IPS-15b (cell line): Measurements from ENCODE around the gene INO80E.

Experiments used
- H3K27me3 ChIP-seq: one replicate; pipeline ENCODE4 v1.6.1; 2013; ENCODE audit warnings: low read length; ENCODE audit not compliant: control insufficient read depth, insufficient read depth
- H3K36me3 ChIP-seq: one replicate; pipeline ENCODE4 v1.6.1; 2013; ENCODE audit warnings: low read length; ENCODE audit not compliant: control insufficient read depth, insufficient read depth
- H3K4me1 ChIP-seq: one replicate; pipeline ENCODE4 v1.6.1; 2013; ENCODE audit warnings: mild to moderate bottlenecking, low read length; ENCODE audit not compliant: control insufficient read depth, insufficient read depth
- H3K4me3 ChIP-seq: one replicate; pipeline ENCODE4 v1.5.1; 2013; ENCODE audit warnings: low read depth, low read length
- H3K9ac ChIP-seq: one replicate; pipeline ENCODE4 v1.6.1; 2013; ENCODE audit warnings: low read depth, mild to moderate bottlenecking, low read length
- H3K9me3 ChIP-seq: one replicate; pipeline ENCODE4 v1.6.1; 2013; ENCODE audit warnings: mild to moderate bottlenecking, low read length; ENCODE audit not compliant: control insufficient read depth, insufficient read depth

The INO80E gene

DNA sequence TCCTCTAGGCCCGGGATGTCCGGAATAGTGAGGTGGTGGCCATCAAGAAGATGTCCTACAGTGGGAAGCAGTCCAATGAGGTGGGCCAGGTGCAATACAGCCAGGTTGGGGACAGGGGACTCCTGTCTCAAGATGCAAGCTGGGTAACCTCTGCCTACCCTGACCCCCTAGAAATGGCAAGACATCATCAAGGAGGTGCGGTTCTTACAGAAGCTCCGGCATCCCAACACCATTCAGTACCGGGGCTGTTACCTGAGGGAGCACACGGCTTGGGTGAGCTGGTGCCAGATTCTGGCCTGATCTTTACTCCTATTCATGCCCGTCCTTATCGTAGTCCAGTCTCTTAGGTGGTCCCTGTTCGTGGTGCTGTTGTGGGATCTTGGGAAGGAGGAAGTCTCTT lies 18.0 kb upstream of the INO80E start:
- peaks cover 44% of the 10 kb centered on the region for H3K36me3 ChIP-seq
- H3K4me3 ChIP-seq, result no peak overlapping the region
- peaks cover 2% of the 10 kb centered on the region for H3K9me3 ChIP-seq
- H3K4me1 ChIP-seq, result peaks cover 16% of the 10 kb centered on the region
- no peak overlapping the region for H3K9ac ChIP-seq
- H3K27me3 ChIP-seq, result no peaks in the 10 kb centered on the region

- Histone ChIP-seq H3K4me1 (peaks cover 16% of the 10 kb centered on the region), H3K4me3 (no peak overlapping the region), H3K27me3 (no peaks in the 10 kb centered on the region), H3K36me3 (peaks cover 51% of the 10 kb centered on the region), H3K9me3 (no peaks in the 10 kb centered on the region), H3K9ac (no peak overlapping the region)
Measured at GRCh38 chr16:29978564-29979270, 17.3 kb upstream of the INO80E start.

- Histone ChIP-seq H3K36me3 (peaks cover 82% of the 10 kb centered on the region), H3K4me1 (no peaks in the 10 kb centered on the region), H3K9me3 (no peaks in the 10 kb centered on the region), H3K9ac (no peak overlapping the region), H3K4me3 (no peak overlapping the region), H3K27me3 (no peaks in the 10 kb centered on the region)
Measured at GRCh38 chr16:29982560-29983419, 13.3 kb upstream of the INO80E start.

GRCh38 chr16:29983420-29984136 lies 12.5 kb upstream of the INO80E start:
- Histone ChIP-seq H3K36me3 (peaks cover 82% of the 10 kb centered on the region), H3K4me3 (no peak overlapping the region), H3K4me1 (no peaks in the 10 kb centered on the region), H3K27me3 (no peaks in the 10 kb centered on the region), H3K9me3 (no peaks in the 10 kb centered on the region), H3K9ac (no peak overlapping the region)

DNA sequence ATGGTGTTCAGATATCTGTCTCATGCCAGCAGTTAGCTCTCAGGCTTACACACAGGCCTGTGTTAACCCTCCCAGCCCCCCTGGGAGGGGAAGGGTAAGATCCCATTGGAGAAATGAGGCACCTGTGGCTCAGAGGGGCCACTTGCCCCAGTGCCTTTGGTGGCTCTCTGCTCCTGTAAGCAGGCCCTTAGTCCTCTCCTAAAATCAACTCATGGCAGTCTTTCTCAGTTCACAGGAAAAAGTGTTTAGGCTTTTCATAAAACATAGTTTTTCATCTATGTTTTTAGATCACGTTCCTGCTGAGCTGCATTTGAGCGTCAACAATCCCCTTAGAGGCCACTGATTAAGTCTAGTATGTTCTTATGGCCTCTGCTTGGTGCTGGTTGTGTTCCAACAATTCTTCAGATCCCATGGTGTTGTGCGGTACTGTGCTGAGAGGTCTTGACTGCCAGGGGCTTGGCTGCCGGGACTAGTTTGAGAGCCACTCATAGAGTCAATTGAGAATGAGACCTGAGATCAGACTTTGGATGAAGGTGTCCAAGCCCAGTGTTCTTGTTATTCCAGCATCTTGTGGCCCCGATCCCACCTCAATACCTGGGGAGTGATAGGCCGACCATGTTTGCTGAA lies 11.8 kb upstream of the INO80E start:
- no peaks in the 10 kb centered on the region for H3K27me3 ChIP-seq
- no peaks in the 10 kb centered on the region for H3K4me1 ChIP-seq
- H3K4me3 ChIP-seq, result no peak overlapping the region
- H3K9ac ChIP-seq, result no peak overlapping the region
- peaks cover 79% of the 10 kb centered on the region for H3K36me3 ChIP-seq
- no peaks in the 10 kb centered on the region for H3K9me3 ChIP-seq

DNA sequence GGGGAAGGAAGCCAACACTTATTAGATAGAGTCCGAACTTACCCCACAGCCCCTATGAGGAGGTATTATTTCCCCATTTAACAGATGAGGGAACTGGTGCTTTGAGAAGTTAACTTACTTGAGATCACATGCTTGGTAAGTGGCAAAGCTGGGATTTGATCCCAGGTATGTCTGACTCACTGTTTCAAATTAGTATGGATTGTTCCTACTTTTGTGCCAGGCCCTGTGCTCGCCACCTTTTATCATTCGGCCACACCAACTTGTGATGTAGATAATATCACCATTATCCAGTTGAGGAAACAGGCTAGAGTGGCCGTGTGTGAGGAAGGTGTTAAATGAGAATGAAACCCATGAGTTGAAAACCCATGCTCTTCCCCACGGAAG lies 11.3 kb upstream of the INO80E start:
- H3K36me3 ChIP-seq, result peaks cover 74% of the 10 kb centered on the region

DNA sequence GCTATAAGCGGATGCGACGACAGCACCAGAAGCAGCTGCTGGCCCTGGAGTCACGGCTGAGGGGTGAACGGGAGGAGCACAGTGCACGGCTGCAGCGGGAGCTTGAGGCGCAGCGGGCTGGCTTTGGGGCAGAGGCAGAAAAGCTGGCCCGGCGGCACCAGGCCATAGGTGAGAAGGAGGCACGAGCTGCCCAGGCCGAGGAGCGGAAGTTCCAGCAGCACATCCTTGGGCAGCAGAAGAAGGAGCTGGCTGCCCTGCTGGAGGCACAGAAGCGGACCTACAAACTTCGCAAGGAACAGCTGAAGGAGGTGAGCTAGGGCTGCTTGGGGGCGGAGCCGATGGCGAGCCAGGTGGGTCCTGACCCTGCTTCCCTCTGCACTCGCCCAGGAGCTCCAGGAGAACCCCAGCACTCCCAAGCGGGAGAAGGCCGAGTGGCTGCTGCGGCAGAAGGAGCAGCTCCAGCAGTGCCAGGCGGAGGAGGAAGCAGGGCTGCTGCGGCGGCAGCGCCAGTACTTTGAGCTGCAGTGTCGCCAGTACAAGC lies 10.7 kb upstream of the INO80E start:
- Histone ChIP-seq H3K9ac (no peak overlapping the region), H3K4me1 (no peaks in the 10 kb centered on the region), H3K9me3 (no peaks in the 10 kb centered on the region), H3K4me3 (no peak overlapping the region), H3K36me3 (peaks cover 68% of the 10 kb centered on the region), H3K27me3 (no peaks in the 10 kb centered on the region)

More for the DNA sequence above, 11.3 kb upstream of the INO80E start:
- Histone ChIP-seq H3K27me3 (no peaks in the 10 kb centered on the region), H3K4me3 (no peak overlapping the region), H3K4me1 (no peaks in the 10 kb centered on the region), H3K9ac (no peak overlapping the region), H3K9me3 (no peaks in the 10 kb centered on the region)

- H3K9me3 ChIP-seq, result no peaks in the 10 kb centered on the region
- H3K36me3 ChIP-seq, result peaks cover 66% of the 10 kb centered on the region
- no peak overlapping the region for H3K4me3 ChIP-seq
- H3K4me1 ChIP-seq, result no peaks in the 10 kb centered on the region
- H3K27me3 ChIP-seq, result no peaks in the 10 kb centered on the region
- no peak overlapping the region for H3K9ac ChIP-seq
Measured at GRCh38 chr16:29986231-29986630, 9.8 kb upstream of the INO80E start.

- peaks cover 66% of the 10 kb centered on the region for H3K36me3 ChIP-seq
- H3K27me3 ChIP-seq, result no peaks in the 10 kb centered on the region
- no peak overlapping the region for H3K9ac ChIP-seq
- no peaks in the 10 kb centered on the region for H3K9me3 ChIP-seq
- H3K4me3 ChIP-seq, result no peak overlapping the region
- H3K4me1 ChIP-seq, result no peaks in the 10 kb centered on the region
Measured at GRCh38 chr16:29986931-29987330, 9.1 kb upstream of the INO80E start.

DNA sequence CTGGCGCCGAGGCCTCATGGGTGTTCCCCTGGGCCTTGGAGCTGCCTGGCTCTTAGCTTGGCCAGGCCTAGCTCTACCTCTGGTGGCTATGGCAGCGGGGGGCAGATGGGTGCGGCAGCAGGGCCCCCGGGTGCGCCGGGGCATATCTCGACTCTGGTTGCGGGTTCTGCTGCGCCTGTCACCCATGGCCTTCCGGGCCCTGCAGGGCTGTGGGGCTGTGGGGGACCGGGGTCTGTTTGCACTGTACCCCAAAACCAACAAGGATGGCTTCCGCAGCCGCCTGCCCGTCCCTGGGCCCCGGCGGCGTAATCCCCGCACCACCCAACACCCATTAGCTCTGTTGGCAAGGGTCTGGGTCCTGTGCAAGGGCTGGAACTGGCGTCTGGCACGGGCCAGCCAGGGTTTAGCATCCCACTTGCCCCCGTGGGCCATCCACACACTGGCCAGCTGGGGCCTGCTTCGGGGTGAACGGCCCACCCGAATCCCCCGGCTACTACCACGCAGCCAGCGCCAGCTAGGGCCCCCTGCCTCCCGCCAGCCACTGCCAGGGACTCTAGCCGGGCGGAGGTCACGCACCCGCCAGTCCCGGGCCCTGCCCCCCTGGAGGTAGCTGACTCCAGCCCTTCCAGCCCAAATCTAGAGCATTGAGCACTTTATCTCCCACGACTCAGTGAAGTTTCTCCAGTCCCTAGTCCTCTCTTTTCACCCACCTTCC lies 8.5 kb upstream of the INO80E start:
- no peaks in the 10 kb centered on the region for H3K27me3 ChIP-seq
- H3K36me3 ChIP-seq, result peaks cover 65% of the 10 kb centered on the region
- no peaks in the 10 kb centered on the region for H3K9me3 ChIP-seq
- no peak overlapping the region for H3K9ac ChIP-seq
- H3K4me1 ChIP-seq, result no peaks in the 10 kb centered on the region
- no peak overlapping the region for H3K4me3 ChIP-seq
